ENCODE measurements around the gene LARP1B. TPM values are rescaled to one million over a fixed set of nuclear protein-coding genes. Genes with fewer than 3 reads are reported as not detected.

The LARP1B gene
- total RNA-seq, 1 donor from 2014 or later = 27.9 TPM

DNA sequence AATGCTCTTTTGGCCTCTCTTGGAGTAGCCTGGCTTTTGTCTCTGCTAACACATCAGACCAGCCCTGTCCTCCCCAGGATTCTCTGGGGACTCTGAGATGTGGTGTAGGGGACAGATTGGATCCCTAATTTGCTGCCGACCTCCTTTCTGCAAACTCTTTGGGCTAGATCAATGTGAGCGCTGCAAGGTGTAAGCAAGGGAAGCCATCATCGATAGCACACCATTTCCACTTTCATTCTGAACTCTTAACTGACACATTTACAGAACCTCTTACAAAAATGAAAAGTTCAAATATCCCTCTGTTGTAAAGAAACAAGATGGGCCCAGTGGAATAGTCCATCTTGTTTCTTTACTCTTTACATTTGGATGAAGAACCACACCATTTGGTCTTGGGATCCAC lies 179.9 kb downstream of the LARP1B start:
- TF ChIP-seq CTCF (IDR thresholded peaks at IDR 0.05) = no peak
- TF ChIP-seq EZH2phosphoT487 (IDR thresholded peaks at IDR 0.05) = no peak
- no peak for TF ChIP-seq EZH2 (IDR thresholded peaks at IDR 0.05)
- no peak overlapping the region for H3K27ac ChIP-seq
- no peaks in the 10 kb centered on the region for H3K27me3 ChIP-seq
- H3K4me3 Mint-ChIP-seq = no peak overlapping the region
- H3K9ac ChIP-seq = no peak overlapping the region
- peaks cover 9% of the 10 kb centered on the region for H3K9me3 Mint-ChIP-seq
- no peaks in the 10 kb centered on the region for H3K36me3 Mint-ChIP-seq
- no peaks in the 10 kb centered on the region for H4K20me1 ChIP-seq (ENCODE audit: low read depth)
- no peaks in the 10 kb centered on the region for H3K4me1 ChIP-seq
- H3K4me1 Mint-ChIP-seq = no peaks in the 10 kb centered on the region
- H3K36me3 ChIP-seq = no peaks in the 10 kb centered on the region
- DNase-seq (ENCODE audit: low spot score) = no peak
- no peak overlapping the region for H3K4me3 ChIP-seq
- no peaks in the 10 kb centered on the region for H3F3A ChIP-seq (ENCODE audit: low read depth)
- H3K27ac Mint-ChIP-seq = no peak overlapping the region
- H3K9me3 ChIP-seq (ENCODE audit: low read depth) = no peaks in the 10 kb centered on the region
- peaks cover 5% of the 10 kb centered on the region for H3K27me3 Mint-ChIP-seq (ENCODE audit: insufficient read depth, low read depth)
- H2AFZ ChIP-seq (replicated peaks) = no peak overlapping the region
- no peak overlapping the region for H3K4me2 ChIP-seq
- H3K79me2 ChIP-seq (ENCODE audit: low read depth) = no peaks in the 10 kb centered on the region

DNA sequence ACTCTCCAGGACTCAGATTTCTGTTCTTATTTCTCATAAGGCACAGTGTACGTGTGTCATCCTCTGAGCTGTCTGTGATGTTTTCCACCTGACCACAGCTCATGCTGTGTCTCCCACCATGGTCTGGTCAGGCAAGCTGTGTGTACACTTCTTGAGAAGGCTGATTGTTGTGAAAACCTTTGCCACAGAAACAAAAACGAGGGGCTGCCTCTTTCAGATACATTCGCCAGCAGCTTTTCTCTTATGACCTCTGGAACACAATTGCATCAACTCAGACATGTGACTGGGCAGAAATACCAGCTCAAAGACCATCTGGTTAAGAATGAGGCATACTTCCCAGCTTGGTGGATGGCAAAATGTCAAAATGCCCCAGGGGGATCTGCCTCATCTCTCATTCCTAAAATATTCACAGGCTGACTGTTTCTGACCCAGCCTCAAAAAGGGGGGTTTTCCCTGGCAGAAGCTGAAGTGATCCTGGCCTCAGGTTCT lies 180.4 kb downstream of the LARP1B start:
- no peak for DNase-seq (ENCODE audit: low spot score)
- no peaks in the 10 kb centered on the region for H3F3A ChIP-seq (ENCODE audit: low read depth)
- TF ChIP-seq EZH2 (IDR thresholded peaks at IDR 0.05) (no peak), EZH2phosphoT487 (IDR thresholded peaks at IDR 0.05) (no peak), CTCF (IDR thresholded peaks at IDR 0.05) (no peak)
- H2AFZ ChIP-seq (replicated peaks) = no peak overlapping the region
- no peak overlapping the region for H3K27ac Mint-ChIP-seq
- H3K4me3 ChIP-seq = no peak overlapping the region
- H3K27me3 Mint-ChIP-seq (ENCODE audit: insufficient read depth, low read depth) = peaks cover 5% of the 10 kb centered on the region
- H3K79me2 ChIP-seq (ENCODE audit: low read depth) = no peaks in the 10 kb centered on the region
- H3K9me3 Mint-ChIP-seq = peaks cover 12% of the 10 kb centered on the region
- H3K36me3 ChIP-seq = no peaks in the 10 kb centered on the region
- no peak overlapping the region for H3K9ac ChIP-seq
- H3K36me3 Mint-ChIP-seq = no peaks in the 10 kb centered on the region
- no peaks in the 10 kb centered on the region for H3K4me1 ChIP-seq
- H3K4me1 Mint-ChIP-seq = no peaks in the 10 kb centered on the region
- H3K4me2 ChIP-seq = no peak overlapping the region
- no peak overlapping the region for H3K27ac ChIP-seq
- H3K27me3 ChIP-seq = no peaks in the 10 kb centered on the region
- no peaks in the 10 kb centered on the region for H3K9me3 ChIP-seq (ENCODE audit: low read depth)
- no peaks in the 10 kb centered on the region for H4K20me1 ChIP-seq (ENCODE audit: low read depth)
- no peak overlapping the region for H3K4me3 Mint-ChIP-seq

DNA sequence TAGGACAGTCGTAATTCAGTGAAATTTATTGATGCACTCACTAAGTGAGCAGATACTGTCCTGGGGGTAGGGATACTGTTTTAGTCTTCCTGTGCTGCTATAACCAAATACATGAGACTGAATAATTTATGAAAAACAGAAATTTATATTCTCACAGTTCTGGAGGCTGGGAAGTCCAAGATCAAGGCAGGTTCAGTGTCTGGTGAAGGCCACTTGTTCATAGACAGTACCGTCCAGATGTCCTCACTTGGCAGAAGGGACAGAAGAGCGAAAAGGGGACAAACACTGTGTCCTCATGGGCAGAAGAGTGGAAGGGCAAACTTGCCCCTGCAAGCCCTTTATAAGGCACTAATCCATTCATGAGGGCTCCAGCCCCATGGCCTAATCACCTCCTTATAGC lies 180.9 kb downstream of the LARP1B start:
- no peaks in the 10 kb centered on the region for H3K79me2 ChIP-seq (ENCODE audit: low read depth)

More for the DNA sequence above, 180.9 kb downstream of the LARP1B start:
- no peaks in the 10 kb centered on the region for H3K4me1 Mint-ChIP-seq
- no peaks in the 10 kb centered on the region for H3K4me1 ChIP-seq
- peaks cover 15% of the 10 kb centered on the region for H3K9me3 Mint-ChIP-seq
- no peaks in the 10 kb centered on the region for H3K27me3 ChIP-seq
- H3K27ac Mint-ChIP-seq = no peak overlapping the region
- H3F3A ChIP-seq (ENCODE audit: low read depth) = no peaks in the 10 kb centered on the region
- no peak overlapping the region for H3K9ac ChIP-seq
- no peak overlapping the region for H2AFZ ChIP-seq (replicated peaks)
- H4K20me1 ChIP-seq (ENCODE audit: low read depth) = no peaks in the 10 kb centered on the region
- peaks cover 5% of the 10 kb centered on the region for H3K27me3 Mint-ChIP-seq (ENCODE audit: insufficient read depth, low read depth)
- H3K4me3 ChIP-seq = no peak overlapping the region
- H3K36me3 ChIP-seq = no peaks in the 10 kb centered on the region
- no peak overlapping the region for H3K27ac ChIP-seq
- no peaks in the 10 kb centered on the region for H3K9me3 ChIP-seq (ENCODE audit: low read depth)
- DNase-seq (ENCODE audit: low spot score) = no peak
- no peak overlapping the region for H3K4me2 ChIP-seq
- no peak overlapping the region for H3K4me3 Mint-ChIP-seq
- H3K36me3 Mint-ChIP-seq = no peaks in the 10 kb centered on the region
- TF ChIP-seq CTCF (IDR thresholded peaks at IDR 0.05) = no peak
- no peak for TF ChIP-seq EZH2phosphoT487 (IDR thresholded peaks at IDR 0.05)
- TF ChIP-seq EZH2 (IDR thresholded peaks at IDR 0.05) = no peak

Data from neural progenitor cell (in vitro differentiated cells).